GM19035 (cell line): ENCODE measurements around the gene KDM2B.
A peak's percentile ranks its signal among the peaks of the same experiment; 100 is the strongest.

Source experiments
- ATAC-seq: cut with Tn5 transposase; IDR thresholded peaks from one replicate; pipeline ENCODE4 v1.9.1; 2021; ENCODE audit not compliant: unreplicated experiment

Gene KDM2B

GRCh38 chr12:121466794-121467637 is 113.8 kb downstream of the KDM2B start:
- ATAC-seq: peak; percentile 83

GRCh38 chr12:121465921-121466793 is 114.7 kb downstream of the KDM2B start:
- peak; percentile 6 for ATAC-seq

DNA sequence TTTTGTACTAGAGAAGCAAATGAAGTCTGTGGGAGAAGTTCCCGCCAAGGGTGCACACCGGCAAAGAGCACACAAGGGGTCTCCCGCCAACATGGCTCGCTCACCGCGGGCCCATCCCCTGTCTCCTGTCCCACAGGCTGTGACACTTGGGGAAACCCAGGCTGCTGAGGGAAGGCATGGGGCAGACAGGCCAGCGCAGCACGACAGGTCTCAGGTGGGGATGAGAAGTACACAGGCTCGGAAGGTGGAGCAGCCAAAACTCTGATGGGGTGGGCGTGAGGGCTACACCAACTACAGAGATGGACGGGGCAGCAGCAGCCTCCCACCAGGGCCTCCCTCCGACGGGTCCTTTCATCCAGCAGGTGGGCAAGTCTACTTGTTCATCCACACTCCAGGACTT is 116.5 kb downstream of the KDM2B start:
- ATAC-seq: no peak

DNA sequence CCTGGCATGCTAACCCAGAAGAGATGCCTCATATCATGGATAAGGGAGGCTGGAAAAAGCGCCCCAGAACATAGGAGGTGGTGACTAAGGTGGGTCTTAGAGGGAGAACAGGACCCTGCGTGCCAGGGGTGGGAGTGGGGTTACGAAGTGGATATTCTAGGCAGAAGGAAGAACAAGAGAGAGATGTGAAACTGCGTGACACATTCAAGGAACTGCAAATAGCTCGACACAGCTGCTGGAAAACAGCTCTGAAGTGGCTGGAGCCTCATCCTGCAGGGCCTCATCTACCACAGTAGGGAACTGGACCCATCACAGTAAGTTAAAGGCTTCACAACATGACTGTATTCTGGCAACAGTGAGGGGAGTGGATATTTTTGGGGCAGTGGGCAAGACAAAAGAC is 119.8 kb downstream of the KDM2B start:
- ATAC-seq: no peak

GRCh38 chr12:121456551-121456950 is 124.3 kb downstream of the KDM2B start:
- no peak for ATAC-seq

- ATAC-seq: no peak
Measured at GRCh38 chr12:121455766-121456420, 124.9 kb downstream of the KDM2B start.

- no peak for ATAC-seq
Measured at GRCh38 chr12:121454921-121455320, 125.9 kb downstream of the KDM2B start.

GRCh38 chr12:121453629-121454028 is 127.2 kb downstream of the KDM2B start:
- no peak for ATAC-seq

DNA sequence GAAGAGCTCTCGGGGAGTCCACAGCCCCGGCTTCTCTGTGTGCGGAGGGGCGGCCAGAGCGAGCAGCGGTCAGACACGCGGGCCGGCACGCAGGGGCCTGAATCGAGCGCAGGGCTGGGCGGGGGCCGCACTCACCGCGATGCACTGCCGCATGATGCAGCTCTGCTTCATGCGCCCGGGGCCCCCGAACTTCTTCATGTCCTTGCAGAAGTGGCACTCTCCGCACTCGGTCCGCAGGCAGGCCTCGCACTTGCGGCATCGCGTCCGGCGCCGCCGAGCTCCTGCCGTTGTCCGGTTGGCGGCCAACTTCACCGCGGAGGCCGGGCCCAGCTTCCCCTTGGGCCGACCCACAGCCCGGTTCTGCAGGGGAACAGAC is 127.8 kb downstream of the KDM2B start:
- ATAC-seq: no peak

DNA sequence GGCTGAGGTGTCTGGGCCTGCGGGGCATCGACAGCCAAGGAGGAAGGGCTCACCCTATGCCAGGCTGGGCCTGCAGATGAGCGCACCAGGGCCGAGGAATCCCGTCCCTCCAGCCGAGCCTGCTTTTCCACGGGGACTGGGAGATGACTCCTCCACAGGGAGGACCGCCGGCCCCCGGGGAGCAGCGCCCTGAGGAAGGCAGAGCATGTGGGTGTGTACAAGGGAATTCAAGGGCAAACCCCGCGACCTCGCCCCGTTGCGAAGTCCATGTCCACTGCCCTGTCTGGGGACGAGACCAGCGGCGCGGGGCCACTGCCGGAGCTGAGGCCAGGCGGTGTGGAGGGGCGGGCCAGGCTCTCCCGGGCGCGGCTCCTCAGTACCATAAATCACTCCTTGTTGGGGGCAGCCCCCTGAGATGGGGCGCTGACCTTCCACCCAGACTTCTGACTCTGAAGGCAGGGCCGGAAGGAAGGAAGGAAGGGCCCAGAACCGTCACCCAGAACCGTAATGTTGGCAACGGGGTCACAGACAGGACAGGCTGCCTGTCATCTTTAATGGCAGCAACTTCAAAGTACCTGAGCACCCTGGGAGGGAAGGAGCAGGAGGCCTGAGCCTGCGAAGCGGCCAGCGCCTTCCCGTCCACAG is 128.4 kb downstream of the KDM2B start:
- no peak for ATAC-seq

- ATAC-seq: no peak
Measured at GRCh38 chr12:121451961-121452339, 128.9 kb downstream of the KDM2B start.

GRCh38 chr12:121448771-121449315 is 132.0 kb downstream of the KDM2B start:
- ATAC-seq: no peak

- no peak for ATAC-seq
Measured at GRCh38 chr12:121446750-121447149, 134.1 kb downstream of the KDM2B start.

- ATAC-seq: no peak
Measured at GRCh38 chr12:121444842-121445202, 136.0 kb downstream of the KDM2B start.

DNA sequence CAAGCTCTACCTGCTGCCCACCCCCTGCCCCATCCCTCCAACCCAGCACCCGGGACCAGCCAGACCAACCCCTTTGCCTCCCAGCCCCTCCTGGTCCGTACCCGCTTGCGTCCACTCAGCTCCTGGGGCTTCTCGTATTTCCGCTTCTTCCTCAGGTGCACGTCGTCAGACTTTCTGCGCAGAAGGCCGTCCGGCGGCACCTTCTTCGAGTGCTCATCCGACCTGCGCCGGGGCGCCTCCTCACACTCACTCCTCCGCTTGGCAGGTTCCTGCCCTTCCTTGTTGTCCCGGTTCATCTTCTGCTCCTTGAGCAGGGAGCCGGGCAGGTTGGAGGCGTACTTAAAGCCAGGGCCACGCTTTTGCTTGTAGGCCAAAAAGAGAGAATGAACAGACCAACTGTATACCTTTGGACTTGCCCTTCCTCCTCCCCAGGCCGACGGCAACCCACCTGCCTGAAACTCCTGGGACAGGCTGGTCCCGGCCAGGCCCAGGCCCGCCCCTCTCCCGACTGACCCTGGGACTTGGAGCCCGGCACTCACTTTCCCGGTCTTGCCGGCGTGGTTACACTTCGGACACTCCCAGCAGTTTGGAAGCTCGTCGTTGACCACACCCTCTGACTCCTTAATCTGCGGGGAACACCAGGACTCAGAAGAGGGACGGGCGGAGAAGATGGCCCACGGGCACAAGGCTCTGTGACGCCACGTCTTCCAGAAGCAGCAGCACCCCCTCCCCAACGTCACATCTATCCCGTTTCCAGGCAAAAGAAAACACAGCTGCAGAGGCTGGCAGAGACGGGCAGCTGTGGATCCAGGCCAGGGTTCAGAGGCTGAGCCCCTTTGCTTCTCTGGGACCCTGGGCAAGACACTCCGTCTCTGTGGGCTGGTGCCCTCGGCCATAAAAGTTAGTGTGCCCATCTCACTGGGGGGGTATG is 136.6 kb downstream of the KDM2B start:
- no peak for ATAC-seq

- ATAC-seq: no peak
Measured at GRCh38 chr12:121443193-121443870, 137.5 kb downstream of the KDM2B start.

DNA sequence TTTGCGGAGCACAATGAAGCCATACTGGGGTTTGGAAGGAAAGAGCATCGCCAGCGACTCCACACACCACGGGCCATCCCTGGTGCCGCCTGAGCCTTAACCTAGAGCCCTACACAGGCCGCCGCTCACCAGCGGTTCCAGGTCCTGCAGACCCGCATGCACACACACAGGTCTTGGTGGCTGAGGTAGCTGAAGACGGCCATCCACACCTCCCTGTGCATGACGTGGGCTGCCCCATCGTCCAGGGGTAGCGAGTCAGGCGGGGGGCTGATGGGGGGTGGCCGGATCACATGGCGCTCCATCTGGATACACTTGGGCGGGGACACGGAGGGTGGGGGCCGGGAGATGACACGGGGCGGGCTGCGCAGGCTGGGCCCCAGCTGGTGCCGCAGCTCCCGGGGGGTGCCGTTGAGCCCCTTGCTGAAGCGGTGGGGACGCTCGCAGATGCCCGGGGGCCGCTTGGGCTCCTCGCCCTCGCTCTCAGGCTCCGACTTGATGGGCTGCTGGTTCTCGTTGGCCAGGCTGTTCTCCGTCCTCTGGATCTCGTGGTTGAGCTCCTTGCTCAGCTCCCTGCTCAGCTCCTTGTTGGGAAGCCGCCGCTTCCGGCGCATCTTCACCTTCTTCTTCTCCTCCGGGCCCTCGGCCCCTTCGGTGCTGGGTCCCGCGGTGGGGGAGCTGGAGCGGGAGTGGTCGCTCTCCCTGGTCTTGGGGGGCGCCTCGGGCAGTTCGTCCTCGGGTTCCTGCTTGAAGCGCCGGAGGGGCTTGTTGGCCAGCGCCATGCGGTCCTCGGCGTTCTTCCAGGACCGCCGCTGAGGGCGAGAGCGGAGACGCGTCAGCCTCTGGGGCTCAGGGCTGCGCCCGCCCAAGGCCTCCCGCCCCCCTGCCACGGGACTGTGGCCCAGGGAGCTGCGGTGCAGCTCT is 138.5 kb downstream of the KDM2B start:
- ATAC-seq: no peak

- no peak for ATAC-seq
Measured at GRCh38 chr12:121441555-121441954, 139.3 kb downstream of the KDM2B start.
